Vagina (tissue), 2 donors: ENCODE measurements around the gene PPL. TPM values are rescaled to one million over a fixed set of nuclear protein-coding genes. Genes with fewer than 3 reads are reported as not detected.
A peak's percentile ranks its signal among the peaks of the same experiment; 100 is the strongest.
"Not testable (repeated sequence)": the region's sequence is repeated elsewhere in the genome, so short reads cannot be mapped to it uniquely, and the experiment has no call there.

ENCODE experiments used
- DNase-seq, 2 donors: peaks; one replicate each; pipeline ENCODE4 v3.0.0-alpha.2; 2017; ENCODE audit errors: extremely low spot score in 2 of 2
- H3K27ac ChIP-seq: fragments of 200-600 bp; sonication (generic); one replicate; pipeline ENCODE4 v1.5.1; 2019
- H3K27me3 ChIP-seq: fragments of 200-600 bp; sonication (generic); one replicate; pipeline ENCODE4 v1.5.1; 2019
- H3K36me3 ChIP-seq, 2 donors: fragments of 200-600 bp; sonication (generic); one replicate each; pipeline ENCODE4 v1.5.1; 2017 to 2019
- H3K4me1 ChIP-seq: fragments of 200-600 bp; sonication (generic); one replicate; pipeline ENCODE4 v1.5.1; 2019
- H3K4me3 ChIP-seq, 2 donors: fragments of 200-600 bp; sonication (generic); 1 replicate in 1 of 2; 2 replicates in 1 of 2; pipeline ENCODE4 v1.5.1; 2016 to 2019
- H3K9me3 ChIP-seq: fragments of 200-600 bp; sonication (generic); one replicate; pipeline ENCODE4 v1.5.1; 2019
- CTCF ChIP-seq, 3 experiments: fragments of 450-650 bp in 2 of 3; fragments of 200-600 bp in 1 of 3; sonication (generic) in 1 of 3; IDR thresholded peaks; one replicate each; pipeline ENCODE4 v1.5.1; 2017 to 2019; ENCODE audit warnings: antibody characterized with exemption in 3 of 3, mild to moderate bottlenecking in 2 of 3, moderate library complexity in 2 of 3
- POLR2A ChIP-seq, 2 donors: fragments of 450-650 bp; IDR thresholded peaks; one replicate each; pipeline ENCODE4 v1.6.1; 2017; ENCODE audit warnings: antibody characterized with exemption in 2 of 2, mild to moderate bottlenecking in 2 of 2, moderate library complexity in 2 of 2
- POLR2AphosphoS5 ChIP-seq, 2 donors: sonication (generic); formaldehyde crosslinking; IDR thresholded peaks; one replicate each; pipeline ENCODE4 v1.9.0; 2017; ENCODE audit warnings: antibody characterized with exemption in 2 of 2, mild to moderate bottlenecking in 2 of 2, low read depth in 1 of 2; ENCODE audit not compliant: insufficient read depth in 1 of 2
- intact Hi-C: fragments of 100-400 bp; cut with DNase I; formaldehyde crosslinking; loops from one replicate; pipeline ENCODE4 v1.15.1; 2023
- total RNA-seq: library from RNA; depleted of rRNA; stranded (reverse); fragments of >200 nt; gene quantifications from one replicate; pipeline ENCODE4 v1.2.3, GENCODE V29; 2016

PPL gene
- total RNA-seq, 1 donor from 2014 or later, result 391 TPM

- Histone ChIP-seq H3K9me3 (no peaks in the 10 kb centered on the region), H3K4me1 (peaks cover 75% of the 10 kb centered on the region), H3K4me3 (peak overlapping the region; percentile 77 to 84), H3K27ac (peak overlapping the region; percentile 91), H3K36me3 (peaks cover 0 to 1% of the 10 kb centered on the region in 2 donors), H3K27me3 (no peaks in the 10 kb centered on the region)
- peak in 1 of 2 donors; percentile 98 for DNase-seq
- TF ChIP-seq POLR2A (IDR thresholded peaks at IDR 0.05) (peak in 1 of 2 donors; percentile 5), CTCF (IDR thresholded peaks at IDR 0.05) (no peak), POLR2AphosphoS5 (IDR thresholded peaks at IDR 0.05; ENCODE audit: insufficient read depth in 1 of 2, low read depth in 1 of 2) (peak; percentile 54 to 95)
- intact Hi-C loops, result no loop called here
Observed at GRCh38 chr16:4935241-4935855, 1.6 kb downstream of the PPL start.

GRCh38 chr16:4934591-4934990 is 2.4 kb downstream of the PPL start:
- Histone ChIP-seq H3K27me3 (no peaks in the 10 kb centered on the region), H3K4me3 (peak overlapping the region; percentile 77 to 84), H3K9me3 (no peaks in the 10 kb centered on the region), H3K27ac (peak overlapping the region; percentile 91), H3K4me1 (peaks cover 81% of the 10 kb centered on the region), H3K36me3 (peaks cover 0 to 5% of the 10 kb centered on the region in 2 donors)
- TF ChIP-seq POLR2AphosphoS5 (IDR thresholded peaks at IDR 0.05; ENCODE audit: insufficient read depth in 1 of 2, low read depth in 1 of 2), result no peak
- no peak for TF ChIP-seq CTCF (IDR thresholded peaks at IDR 0.05)
- TF ChIP-seq POLR2A (IDR thresholded peaks at IDR 0.05), result no peak
- DNase-seq, result no peak
- intact Hi-C loops, result no loop called here

- H3K36me3 ChIP-seq, result peaks cover 0 to 5% of the 10 kb centered on the region in 2 donors
- peaks cover 81% of the 10 kb centered on the region for H3K4me1 ChIP-seq
Observed at GRCh38 chr16:4933871-4934395, 3.0 kb downstream of the PPL start.

GRCh38 chr16:4933433-4933832 is 3.5 kb downstream of the PPL start:
- no peaks in the 10 kb centered on the region for H3K27me3 ChIP-seq
- H3K36me3 ChIP-seq, result peaks cover 0 to 5% of the 10 kb centered on the region in 2 donors
- no peaks in the 10 kb centered on the region for H3K9me3 ChIP-seq
- peak overlapping the region in 1 of 2 donors; percentile 10 for H3K4me3 ChIP-seq
- TF ChIP-seq CTCF (IDR thresholded peaks at IDR 0.05), result no peak
- no peak for TF ChIP-seq POLR2AphosphoS5 (IDR thresholded peaks at IDR 0.05; ENCODE audit: insufficient read depth in 1 of 2, low read depth in 1 of 2)
- TF ChIP-seq POLR2A (IDR thresholded peaks at IDR 0.05), result no peak
- DNase-seq, result no peak
- intact Hi-C loops, result no loop called here
- H3K27ac ChIP-seq, result peak overlapping the region; percentile 91
- H3K4me1 ChIP-seq, result peaks cover 80% of the 10 kb centered on the region

More at GRCh38 chr16:4933871-4934395, 3.0 kb downstream of the PPL start:
- Histone ChIP-seq H3K9me3 (no peaks in the 10 kb centered on the region), H3K27me3 (no peaks in the 10 kb centered on the region), H3K4me3 (peak overlapping the region in 1 of 2 donors; percentile 84), H3K27ac (peak overlapping the region; percentile 91)
- intact Hi-C loops, result no loop called here
- TF ChIP-seq CTCF (IDR thresholded peaks at IDR 0.05) (no peak), POLR2A (IDR thresholded peaks at IDR 0.05) (no peak), POLR2AphosphoS5 (IDR thresholded peaks at IDR 0.05; ENCODE audit: insufficient read depth in 1 of 2, low read depth in 1 of 2) (no peak)
- no peak for DNase-seq

GRCh38 chr16:4931381-4931780 is 5.6 kb downstream of the PPL start:
- Histone ChIP-seq H3K4me3 (no peak overlapping the region), H3K27me3 (no peaks in the 10 kb centered on the region), H3K27ac (peak overlapping the region; percentile 53), H3K4me1 (peaks cover 68% of the 10 kb centered on the region), H3K9me3 (no peaks in the 10 kb centered on the region), H3K36me3 (peaks cover 0 to 13% of the 10 kb centered on the region in 2 donors)
- no peak for DNase-seq
- no peak for TF ChIP-seq POLR2AphosphoS5 (IDR thresholded peaks at IDR 0.05; ENCODE audit: insufficient read depth in 1 of 2, low read depth in 1 of 2)
- no peak for TF ChIP-seq CTCF (IDR thresholded peaks at IDR 0.05)
- no peak for TF ChIP-seq POLR2A (IDR thresholded peaks at IDR 0.05)
- intact Hi-C loops, result no loop called here

- intact Hi-C loops, H3K9me3 ChIP-seq, H3K27ac ChIP-seq, H3K4me3 ChIP-seq, DNase-seq, H3K27me3 ChIP-seq: not testable (repeated sequence)
- Histone ChIP-seq H3K36me3 (peaks cover 0 to 13% of the 10 kb centered on the region in 2 donors), H3K4me1 (peaks cover 66% of the 10 kb centered on the region)
Observed at GRCh38 chr16:4929619-4930018, 7.3 kb downstream of the PPL start.
